ENCODE measurements around the gene ADGRV1.

The ADGRV1 gene

GRCh38 chr5:91136271-91136670, 577.7 kb downstream of the ADGRV1 start:
- Histone ChIP-seq H3F3A (ENCODE audit: insufficient read depth) (no peaks in the 10 kb centered on the region), H3K79me2 (ENCODE audit: insufficient read depth, low read length) (no peaks in the 10 kb centered on the region), H3K4me3 (ENCODE audit: insufficient read depth, low read length, poor library complexity, severe bottlenecking) (no peak overlapping the region), H3K27me3 (ENCODE audit: low read length) (no peaks in the 10 kb centered on the region), H3K27ac (ENCODE audit: low read depth, low read length) (no peak overlapping the region), H4K20me1 (ENCODE audit: low read depth, low read length) (no peaks in the 10 kb centered on the region), H3K9me3 (ENCODE audit: insufficient read depth, low read length) (no peaks in the 10 kb centered on the region), H3K36me3 (ENCODE audit: low read length) (no peaks in the 10 kb centered on the region), H3K4me2 (ENCODE audit: low read depth, low read length, poor library complexity, severe bottlenecking) (no peak overlapping the region), H3K9ac (ENCODE audit: low read length) (no peak overlapping the region), H2AFZ (ENCODE audit: low read depth, low read length, severe bottlenecking) (no peak overlapping the region), H3K9me2 (replicated peaks; ENCODE audit: insufficient read depth, low read length) (no peaks in the 10 kb centered on the region)
- TF ChIP-seq EZH2phosphoT487 (conservative IDR thresholded peaks at IDR 0.05; ENCODE audit: low read length), result no peak
- TF ChIP-seq CTCF (IDR thresholded peaks at IDR 0.05; ENCODE audit: insufficient read depth, low read length, poor library complexity, severe bottlenecking), result no peak

GRCh38 chr5:91137647-91138046, 579.0 kb downstream of the ADGRV1 start:
- Histone ChIP-seq H3K9me2 (replicated peaks; ENCODE audit: insufficient read depth, low read length) (no peaks in the 10 kb centered on the region), H3K27ac (ENCODE audit: low read depth, low read length) (no peak overlapping the region), H3K27me3 (ENCODE audit: low read length) (no peaks in the 10 kb centered on the region), H3F3A (ENCODE audit: insufficient read depth) (no peaks in the 10 kb centered on the region), H3K9ac (ENCODE audit: low read length) (no peak overlapping the region), H3K79me2 (ENCODE audit: insufficient read depth, low read length) (no peaks in the 10 kb centered on the region), H3K4me3 (ENCODE audit: insufficient read depth, low read length, poor library complexity, severe bottlenecking) (no peak overlapping the region), H3K36me3 (ENCODE audit: low read length) (no peaks in the 10 kb centered on the region), H3K9me3 (ENCODE audit: insufficient read depth, low read length) (no peaks in the 10 kb centered on the region), H2AFZ (ENCODE audit: low read depth, low read length, severe bottlenecking) (no peak overlapping the region), H4K20me1 (ENCODE audit: low read depth, low read length) (no peaks in the 10 kb centered on the region), H3K4me2 (ENCODE audit: low read depth, low read length, poor library complexity, severe bottlenecking) (no peak overlapping the region)
- no peak for TF ChIP-seq EZH2phosphoT487 (conservative IDR thresholded peaks at IDR 0.05; ENCODE audit: low read length)
- no peak for TF ChIP-seq CTCF (IDR thresholded peaks at IDR 0.05; ENCODE audit: insufficient read depth, low read length, poor library complexity, severe bottlenecking)

- no peaks in the 10 kb centered on the region for H4K20me1 ChIP-seq (ENCODE audit: low read depth, low read length)
- H3K27ac ChIP-seq (ENCODE audit: low read depth, low read length), result no peak overlapping the region
- H3K27me3 ChIP-seq (ENCODE audit: low read length), result no peaks in the 10 kb centered on the region
- no peaks in the 10 kb centered on the region for H3K9me2 ChIP-seq (replicated peaks; ENCODE audit: insufficient read depth, low read length)
- H3K9ac ChIP-seq (ENCODE audit: low read length), result no peak overlapping the region
- no peak for TF ChIP-seq CTCF (IDR thresholded peaks at IDR 0.05; ENCODE audit: insufficient read depth, low read length, poor library complexity, severe bottlenecking)
- TF ChIP-seq EZH2phosphoT487 (conservative IDR thresholded peaks at IDR 0.05; ENCODE audit: low read length), result no peak
- H2AFZ ChIP-seq (ENCODE audit: low read depth, low read length, severe bottlenecking), result no peak overlapping the region
- no peaks in the 10 kb centered on the region for H3K79me2 ChIP-seq (ENCODE audit: insufficient read depth, low read length)
- H3K4me3 ChIP-seq (ENCODE audit: insufficient read depth, low read length, poor library complexity, severe bottlenecking), result no peak overlapping the region
- H3K36me3 ChIP-seq (ENCODE audit: low read length), result no peaks in the 10 kb centered on the region
- H3K9me3 ChIP-seq (ENCODE audit: insufficient read depth, low read length), result no peaks in the 10 kb centered on the region
- no peak overlapping the region for H3K4me2 ChIP-seq (ENCODE audit: low read depth, low read length, poor library complexity, severe bottlenecking)
- H3F3A ChIP-seq (ENCODE audit: insufficient read depth), result no peaks in the 10 kb centered on the region
Observed at GRCh38 chr5:91139572-91140200, 581.1 kb downstream of the ADGRV1 start.

Data from SU-DHL-6 (cell line).